Measurements from ENCODE around the gene MTCL1. TPM values are rescaled to one million over a fixed set of nuclear protein-coding genes. Genes with fewer than 3 reads are reported as not detected.
A peak's percentile ranks its signal among the peaks of the same experiment; 100 is the strongest.

The MTCL1 gene
- total and polyA plus RNA-seq, 12 donors: 0.43 to 12.5 (median 2.1) TPM

DNA sequence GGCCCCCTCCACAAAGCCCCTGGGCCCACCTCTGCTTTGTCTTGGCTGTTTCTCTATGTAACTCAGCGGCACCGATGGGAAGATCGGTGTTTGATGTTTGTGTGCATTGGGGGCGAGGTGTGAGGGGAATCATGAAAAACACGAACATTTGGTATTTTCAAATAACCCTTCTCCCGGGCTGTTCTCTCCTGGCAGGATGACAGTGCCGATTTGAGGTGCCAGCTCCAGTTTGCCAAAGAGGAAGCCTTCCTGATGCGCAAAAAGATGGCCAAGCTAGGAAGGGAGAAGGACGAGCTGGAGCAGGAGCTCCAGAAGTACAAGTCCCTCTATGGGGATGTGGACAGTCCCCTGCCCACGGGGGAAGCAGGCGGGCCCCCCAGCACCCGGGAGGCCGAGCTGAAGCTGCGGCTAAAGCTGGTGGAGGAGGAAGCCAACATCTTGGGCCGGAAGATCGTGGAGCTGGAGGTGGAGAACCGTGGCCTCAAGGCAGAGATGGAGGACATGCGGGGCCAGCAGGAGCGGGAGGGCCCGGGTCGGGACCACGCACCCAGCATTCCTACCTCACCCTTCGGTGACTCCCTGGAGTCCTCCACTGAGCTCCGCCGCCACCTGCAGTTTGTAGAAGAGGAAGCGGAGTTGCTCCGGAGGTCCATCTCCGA, 78.1 kb downstream of the MTCL1 start:
- Histone ChIP-seq H3K27ac (no peak overlapping the region), H3K9me3 (replicated peaks in 1 of 3) (no peaks in the 10 kb centered on the region), H3K4me3 (no peak overlapping the region), H3K36me3 (replicated peaks in 1 of 2) (no peaks in the 10 kb centered on the region), H3K4me1 (replicated peaks in 1 of 2) (no peaks in the 10 kb centered on the region), H3K27me3 (no peaks in the 10 kb centered on the region)
- DNase-seq: no peak
- WGBS, 4 donors: 91 to 96% (median 94%) methylated on average over 23 to 28 of the region's 28 CpGs
- no peak for TF ChIP-seq POLR2A (IDR thresholded peaks at IDR 0.05)
- TF ChIP-seq, protein P1, sequence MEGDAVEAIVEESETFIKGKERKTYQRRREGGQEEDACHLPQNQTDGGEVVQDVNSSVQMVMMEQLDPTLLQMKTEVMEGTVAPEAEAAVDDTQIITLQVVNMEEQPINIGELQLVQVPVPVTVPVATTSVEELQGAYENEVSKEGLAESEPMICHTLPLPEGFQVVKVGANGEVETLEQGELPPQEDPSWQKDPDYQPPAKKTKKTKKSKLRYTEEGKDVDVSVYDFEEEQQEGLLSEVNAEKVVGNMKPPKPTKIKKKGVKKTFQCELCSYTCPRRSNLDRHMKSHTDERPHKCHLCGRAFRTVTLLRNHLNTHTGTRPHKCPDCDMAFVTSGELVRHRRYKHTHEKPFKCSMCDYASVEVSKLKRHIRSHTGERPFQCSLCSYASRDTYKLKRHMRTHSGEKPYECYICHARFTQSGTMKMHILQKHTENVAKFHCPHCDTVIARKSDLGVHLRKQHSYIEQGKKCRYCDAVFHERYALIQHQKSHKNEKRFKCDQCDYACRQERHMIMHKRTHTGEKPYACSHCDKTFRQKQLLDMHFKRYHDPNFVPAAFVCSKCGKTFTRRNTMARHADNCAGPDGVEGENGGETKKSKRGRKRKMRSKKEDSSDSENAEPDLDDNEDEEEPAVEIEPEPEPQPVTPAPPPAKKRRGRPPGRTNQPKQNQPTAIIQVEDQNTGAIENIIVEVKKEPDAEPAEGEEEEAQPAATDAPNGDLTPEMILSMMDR (IDR thresholded peaks at IDR 0.05): no peak
- intact Hi-C loops (cut with DNase I): no loop called here

DNA sequence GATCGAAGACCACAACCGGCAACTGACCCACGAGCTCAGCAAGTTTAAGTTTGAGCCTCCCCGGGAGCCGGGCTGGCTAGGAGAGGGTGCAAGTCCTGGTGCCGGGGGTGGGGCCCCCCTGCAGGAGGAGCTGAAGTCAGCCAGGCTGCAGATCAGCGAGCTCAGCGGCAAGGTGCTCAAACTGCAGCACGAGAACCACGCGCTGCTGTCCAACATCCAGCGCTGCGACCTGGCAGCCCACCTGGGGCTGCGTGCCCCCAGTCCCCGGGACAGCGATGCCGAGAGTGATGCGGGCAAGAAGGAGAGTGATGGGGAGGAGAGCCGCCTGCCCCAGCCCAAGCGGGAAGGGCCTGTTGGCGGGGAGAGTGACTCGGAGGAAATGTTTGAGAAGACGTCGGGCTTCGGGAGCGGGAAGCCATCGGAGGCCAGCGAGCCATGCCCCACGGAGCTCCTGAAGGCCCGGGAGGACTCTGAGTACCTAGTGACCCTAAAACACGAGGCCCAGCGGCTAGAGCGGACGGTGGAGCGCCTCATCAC, 78.7 kb downstream of the MTCL1 start:
- H3K36me3 ChIP-seq (replicated peaks in 1 of 2): no peaks in the 10 kb centered on the region

DNA sequence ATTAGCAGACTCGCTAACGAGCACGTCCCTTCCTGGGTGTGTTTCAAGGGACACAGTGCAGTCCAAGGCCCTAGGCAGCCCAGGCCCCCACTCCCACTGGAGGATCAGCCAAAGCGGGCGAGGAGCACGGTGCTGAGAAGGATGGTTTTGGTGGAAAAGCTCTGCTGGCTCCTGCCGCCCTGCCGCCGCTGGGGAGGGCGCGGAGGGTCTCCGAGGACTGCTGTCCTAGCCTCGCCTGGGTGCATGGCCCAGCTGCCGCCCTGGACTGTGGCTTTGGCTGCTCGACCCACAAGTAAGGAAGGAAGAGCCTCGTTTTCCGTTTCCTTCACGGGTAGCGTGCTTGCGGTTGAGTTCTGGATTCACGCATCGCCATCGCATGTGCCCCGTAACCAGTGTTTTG, 79.9 kb downstream of the MTCL1 start:
- Histone ChIP-seq H3K27ac (no peak overlapping the region), H3K4me3 (no peak overlapping the region), H3K27me3 (no peaks in the 10 kb centered on the region), H3K4me1 (replicated peaks in 1 of 2) (no peaks in the 10 kb centered on the region), H3K9me3 (replicated peaks in 1 of 3) (no peaks in the 10 kb centered on the region), H3K36me3 (replicated peaks in 1 of 2) (no peaks in the 10 kb centered on the region)
- TF ChIP-seq, protein P1 (IDR thresholded peaks at IDR 0.05): no peak
- TF ChIP-seq POLR2A (IDR thresholded peaks at IDR 0.05): no peak
- peak in 1 of 7 donors; percentile 44 for DNase-seq
- intact Hi-C loops (cut with DNase I): no loop called here
- WGBS, 4 donors: 89 to 98% (median 95%) methylated on average over 15 to 24 of the region's 24 CpGs

More for the DNA sequence above, 78.7 kb downstream of the MTCL1 start:
- H3K27ac ChIP-seq: no peak overlapping the region
- WGBS, 4 donors: 93 to 96% (median 95%) methylated on average over 18 to 35 of the region's 35 CpGs
- peak in 1 of 7 donors; percentile 45 for DNase-seq
- no peak overlapping the region for H3K4me3 ChIP-seq
- H3K9me3 ChIP-seq (replicated peaks in 1 of 3): no peaks in the 10 kb centered on the region
- no peak for TF ChIP-seq POLR2A (IDR thresholded peaks at IDR 0.05)
- TF ChIP-seq, protein P1 (IDR thresholded peaks at IDR 0.05): no peak
- intact Hi-C loops (cut with DNase I): no loop called here
- no peaks in the 10 kb centered on the region for H3K4me1 ChIP-seq (replicated peaks in 1 of 2)
- H3K27me3 ChIP-seq: no peaks in the 10 kb centered on the region

DNA sequence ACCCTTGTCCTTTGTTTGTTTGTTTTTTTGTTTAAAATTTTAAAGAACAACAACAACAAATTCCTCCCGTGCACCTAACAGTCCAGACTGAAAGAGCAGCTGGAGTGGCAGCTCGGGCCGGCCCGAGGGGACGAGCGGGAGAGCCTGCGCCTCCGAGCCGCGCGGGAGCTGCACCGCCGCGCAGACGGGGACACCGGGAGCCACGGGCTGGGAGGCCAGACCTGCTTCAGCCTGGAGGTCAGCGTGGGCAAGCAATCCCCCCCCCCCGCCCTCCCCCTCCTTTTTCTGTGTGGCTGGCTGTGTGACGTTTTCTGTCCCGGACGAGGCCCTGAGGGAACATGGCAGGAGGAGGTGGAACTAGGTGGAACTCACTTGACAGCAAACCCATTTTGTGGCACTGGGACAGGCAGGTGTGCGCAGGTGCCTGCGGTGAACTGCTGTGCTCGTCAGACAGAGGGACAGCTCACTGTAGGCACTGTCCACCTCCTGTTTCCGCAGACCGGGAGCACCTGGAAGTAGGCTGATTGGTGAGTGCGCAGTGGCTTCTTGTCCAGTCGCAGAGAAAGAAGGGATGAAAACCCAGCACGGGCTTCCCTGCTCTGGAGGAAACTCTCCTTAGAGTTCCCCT, 80.6 kb downstream of the MTCL1 start:
- intact Hi-C loops (cut with DNase I): no loop called here
- Histone ChIP-seq H3K36me3 (replicated peaks in 1 of 2) (no peaks in the 10 kb centered on the region), H3K9me3 (replicated peaks in 1 of 3) (no peaks in the 10 kb centered on the region)

More for the DNA sequence above, 80.6 kb downstream of the MTCL1 start:
- DNase-seq: peak in 1 of 7 donors; percentile 41
- Histone ChIP-seq H3K4me3 (no peak overlapping the region), H3K27ac (no peak overlapping the region), H3K27me3 (no peaks in the 10 kb centered on the region), H3K4me1 (replicated peaks in 1 of 2) (no peaks in the 10 kb centered on the region)
- no peak for TF ChIP-seq POLR2A (IDR thresholded peaks at IDR 0.05)
- TF ChIP-seq, protein P1 (IDR thresholded peaks at IDR 0.05): no peak
- 91 to 93% (median 91%) methylated on average over 15 to 30 of the region's 30 CpGs for WGBS, 4 donors

All from adrenal gland (tissue), 12 donors.